HepG2 (cell line): ENCODE data around the gene FDPS. TPM values are rescaled to one million over a fixed set of nuclear protein-coding genes. Genes with fewer than 3 reads are reported as not detected.

ENCODE experiments used
- ADNP ChIP-seq: sonication (generic); formaldehyde crosslinking; IDR thresholded peaks from 2 replicates; pipeline ENCODE4 v1.4.0; 2020; ENCODE audit warnings: missing genetic modification reagents
- CAMTA2 ChIP-seq: sonication (generic); formaldehyde crosslinking; IDR thresholded peaks from 2 replicates; pipeline ENCODE4 v1.4.0; 2020; ENCODE audit warnings: mild to moderate bottlenecking, missing genetic modification reagents, borderline replicate concordance
- DMTF1 ChIP-seq: sonication (generic); formaldehyde crosslinking; IDR thresholded peaks from 2 replicates; pipeline ENCODE4 v1.4.0; 2020; ENCODE audit warnings: mild to moderate bottlenecking, missing genetic modification reagents
- ELK4 ChIP-seq: sonication (generic); formaldehyde crosslinking; IDR thresholded peaks from 2 replicates; pipeline ENCODE4 v1.9.0; 2021; ENCODE audit warnings: missing genetic modification reagents, borderline replicate concordance
- FOXC1 ChIP-seq: sonication (generic); formaldehyde crosslinking; IDR thresholded peaks from 2 replicates; pipeline ENCODE4 v1.8.0; 2022; ENCODE audit warnings: mild to moderate bottlenecking, missing genetic modification reagents, borderline replicate concordance
- GMEB2 ChIP-seq: IDR thresholded peaks from 2 replicates; pipeline ENCODE4 v1.6.1; 2016; ENCODE audit warnings: missing biosample characterization, missing genetic modification reagents, low read depth
- MBNL3 ChIP-seq: fragments of 250-450 bp; sonication (Bioruptor Pico); conservative IDR thresholded peaks from 2 replicates; pipeline ENCODE4 v1.8.0; 2022; ENCODE audit warnings: mild to moderate bottlenecking, inconsistent platforms
- MTF2 ChIP-seq: sonication (generic); formaldehyde crosslinking; IDR thresholded peaks from 2 replicates; pipeline ENCODE4 v1.5.0; 2020; ENCODE audit warnings: missing genetic modification reagents, borderline replicate concordance
- NFATC3 ChIP-seq: sonication (generic); formaldehyde crosslinking; IDR thresholded peaks from 2 replicates; pipeline ENCODE4 v1.5.1; 2020; ENCODE audit warnings: mild to moderate bottlenecking, missing genetic modification reagents
- RERE ChIP-seq: IDR thresholded peaks from 2 replicates; pipeline ENCODE4 v1.6.1; 2016; ENCODE audit warnings: low read depth, missing genetic modification reagents, missing compliant biosample characterization
- TGIF2 ChIP-seq: IDR thresholded peaks from 2 replicates; pipeline ENCODE4 v1.6.1; 2016; ENCODE audit warnings: control low read depth, missing compliant biosample characterization
- ZNF101 ChIP-seq: sonication (generic); formaldehyde crosslinking; IDR thresholded peaks from 2 replicates; pipeline ENCODE4 v1.4.0; 2020; ENCODE audit warnings: mild to moderate bottlenecking, low read depth, missing genetic modification reagents, borderline replicate concordance
- ZNF704 ChIP-seq: sonication (generic); formaldehyde crosslinking; IDR thresholded peaks from 2 replicates; pipeline ENCODE4 v1.8.1; 2023; ENCODE audit warnings: mild to moderate bottlenecking, inconsistent platforms, moderate library complexity, missing genetic modification reagents, borderline replicate concordance
- ZNF720 ChIP-seq: sonication (generic); formaldehyde crosslinking; IDR thresholded peaks from 2 replicates; pipeline ENCODE4 v1.4.0; 2020; ENCODE audit warnings: missing genetic modification reagents
- ZNF775 ChIP-seq: sonication (generic); formaldehyde crosslinking; IDR thresholded peaks from 2 replicates; pipeline ENCODE4 v1.4.0; 2020; ENCODE audit warnings: missing genetic modification reagents, mild to moderate bottlenecking, moderate library complexity, borderline replicate concordance
- ZNF879 ChIP-seq: sonication (generic); formaldehyde crosslinking; IDR thresholded peaks from 2 replicates; pipeline ENCODE4 v1.8.1; 2023; ENCODE audit warnings: missing genetic modification reagents
- polyA plus RNA-seq, 8 experiments: library from polyadenylated mRNA; depleted of rRNA in 3 of 8; stranded (reverse) in 7 of 8; unstranded in 1 of 8; fragments of >200 nt; fragmentation: Illumina TruSeq in 4 of 8; extraction: Trizol in 4 of 8; gene quantifications; 2 replicates each; pipeline versions ENCODE4 v1.2.1 to v1.2.3, GENCODE V29; 2011 to 2016; ENCODE audit warnings: low read depth in 4 of 8, missing spikeins in 1 of 8, mixed read lengths in 1 of 8; ENCODE audit not compliant: insufficient read depth in 1 of 8
- total RNA-seq, 5 experiments: library from RNA; depleted of rRNA; stranded (reverse); fragments of >200 nt; fragmentation: Illumina TruSeq; extraction: Trizol; gene quantifications; 2 replicates each; pipeline ENCODE4 v1.2.3, GENCODE V29; 2016; ENCODE audit warnings: low read depth in 1 of 5

FDPS gene
- total and polyA plus RNA-seq, 2 of the 13 experiments (the other 11 are each of a cell fraction or from before 2014, with no cell fraction given) = 264 to 519 TPM

GRCh38 chr1:155308493-155309422, at the start of gene FDPS (continued):
- TF ChIP-seq DMTF1 (CRISPR knock-in tag) (no peak), MTF2 (CRISPR knock-in tag) (no peak), GMEB2 (CRISPR knock-in tag) (peak; percentile 74), CAMTA2 (CRISPR knock-in tag) (no peak), ZNF101 (CRISPR knock-in tag) (no peak), FOXC1 (peak; percentile 40; the same call in 1 of the 2 replicates), ZNF775 (CRISPR knock-in tag) (no peak; the same call in 1 of the 2 replicates), NFATC3 (CRISPR knock-in tag) (no peak), ELK4 (CRISPR knock-in tag) (no peak), TGIF2 (peak; percentile 66), ZNF879 (CRISPR knock-in tag) (no peak), ADNP (CRISPR knock-in tag) (no peak), ZNF704 (CRISPR knock-in tag) (no peak), ZNF720 (CRISPR knock-in tag) (no peak), RERE (CRISPR knock-in tag) (0 out of 2 replicates have a peak, but pooled peaks have one; percentile 6), MBNL3 (CRISPR knock-in tag) (no peak)
